Measurements from ENCODE around the gene CWF19L2. TPM values are rescaled to one million over a fixed set of nuclear protein-coding genes. Genes with fewer than 3 reads are reported as not detected.
"Not testable (repeated sequence)": the region's sequence is repeated elsewhere in the genome, so short reads cannot be mapped to it uniquely, and the experiment has no call there.

Gene CWF19L2
- polyA plus RNA-seq, 1 of the 3 experiments (the other 2 are of a cell fraction) = 0.74 TPM

GRCh38 chr11:107392611-107393010 is 65.0 kb downstream of the CWF19L2 start:
- Histone ChIP-seq H3K9me3 (no peaks in the 10 kb centered on the region), H3K27me3 (ENCODE audit: insufficient read depth) (no peaks in the 10 kb centered on the region), H3K27ac (ENCODE audit: low read depth in 2 of 2, low read length in 1 of 2) (no peak overlapping the region), H3K9me2 (no peaks in the 10 kb centered on the region), H3F3A (replicated peaks; ENCODE audit: insufficient read depth) (no peaks in the 10 kb centered on the region), H3K36me3 (replicated peaks in 1 of 2; ENCODE audit: control insufficient read depth in 1 of 2, insufficient read depth in 2 of 2, low read length in 1 of 2) (peaks cover 15 to 27% of the 10 kb centered on the region in 2 experiments), H3K9ac (no peak overlapping the region), H3K4me3 (ENCODE audit: low read depth in 2 of 2, low read length in 1 of 2) (no peak overlapping the region), H2AFZ (ENCODE audit: low read depth) (no peak overlapping the region), H4K20me1 (ENCODE audit: insufficient read depth) (no peaks in the 10 kb centered on the region), H3K79me2 (ENCODE audit: insufficient read depth) (no peaks in the 10 kb centered on the region), H3K4me2 (no peak overlapping the region), H3K4me1 (ENCODE audit: control insufficient read depth in 1 of 2, insufficient read depth in 2 of 2, low read depth in 1 of 2, low read length in 1 of 2) (no peaks in the 10 kb centered on the region)
- no peak for DNase-seq
- CTCF ChIA-PET = no interaction called here
- 85% methylated on average over 3 of the region's 3 CpGs for WGBS (ENCODE audit: low lambda C conversion rate)
- POLR2A ChIA-PET = no interaction called here
- TF ChIP-seq EP300 (IDR thresholded peaks at IDR 0.05; ENCODE audit: borderline replicate concordance in 1 of 2, low read depth in 1 of 2, low read length in 1 of 2) (no peak), MEF2A (IDR thresholded peaks at IDR 0.05; ENCODE audit: borderline replicate concordance, low read depth) (no peak), USF1 (IDR thresholded peaks at IDR 0.05; ENCODE audit: borderline replicate concordance, low read depth) (no peak), RXRA (IDR thresholded peaks at IDR 0.05; ENCODE audit: borderline replicate concordance, low read depth) (no peak), TEAD4 (IDR thresholded peaks at IDR 0.05; ENCODE audit: borderline replicate concordance, insufficient read depth) (no peak), JUND (IDR thresholded peaks at IDR 0.05) (no peak), FOXM1 (IDR thresholded peaks at IDR 0.05; ENCODE audit: low read depth) (no peak), GATA2 (CRISPR knock-in tag; IDR thresholded peaks at IDR 0.05) (no peak), PBX3 (IDR thresholded peaks at IDR 0.05) (no peak), NFIC (IDR thresholded peaks at IDR 0.05; ENCODE audit: borderline replicate concordance) (no peak), CTCF (IDR thresholded peaks at IDR 0.05) (no peak), ELF1 (IDR thresholded peaks at IDR 0.05) (no peak), POLR2AphosphoS5 (IDR thresholded peaks at IDR 0.05; ENCODE audit: low read depth, low read length) (no peak), TAF1 (IDR thresholded peaks at IDR 0.05; ENCODE audit: borderline replicate concordance, low read depth, low read length) (no peak)

- peaks cover 15 to 27% of the 10 kb centered on the region in 2 experiments for H3K36me3 ChIP-seq (replicated peaks in 1 of 2; ENCODE audit: control insufficient read depth in 1 of 2, insufficient read depth in 2 of 2, low read length in 1 of 2)
- H4K20me1 ChIP-seq (ENCODE audit: insufficient read depth); POLR2A ChIA-PET; H3K79me2 ChIP-seq (ENCODE audit: insufficient read depth); H3K4me1 ChIP-seq (ENCODE audit: control insufficient read depth in 1 of 2, insufficient read depth in 2 of 2, low read depth in 1 of 2, low read length in 1 of 2); CTCF ChIA-PET; H3F3A ChIP-seq (replicated peaks; ENCODE audit: insufficient read depth); H3K4me2 ChIP-seq; H3K9me3 ChIP-seq; H3K9ac ChIP-seq; H3K27me3 ChIP-seq (ENCODE audit: insufficient read depth); H2AFZ ChIP-seq (ENCODE audit: low read depth); DNase-seq; H3K4me3 ChIP-seq (ENCODE audit: low read depth in 2 of 2, low read length in 1 of 2); H3K9me2 ChIP-seq; H3K27ac ChIP-seq (ENCODE audit: low read depth in 2 of 2, low read length in 1 of 2): not testable (repeated sequence)
- 95% methylated on average over 4 of the region's 4 CpGs for WGBS (ENCODE audit: low lambda C conversion rate)
Measured at GRCh38 chr11:107390701-107391100, 66.9 kb downstream of the CWF19L2 start.

All from SK-N-SH (cell line).